GM11168 (cell line): Measurements from ENCODE around the gene HOXD12.

ENCODE experiments used
- in situ Hi-C: fragments of 300-500 bp; cut with MboI; formaldehyde crosslinking; loops from one replicate; pipeline ENCODE4 v1.12.0; 2022; ENCODE audit warnings: low sequenced_read_pairs; ENCODE audit not compliant: unreplicated experiment

The HOXD12 gene

DNA sequence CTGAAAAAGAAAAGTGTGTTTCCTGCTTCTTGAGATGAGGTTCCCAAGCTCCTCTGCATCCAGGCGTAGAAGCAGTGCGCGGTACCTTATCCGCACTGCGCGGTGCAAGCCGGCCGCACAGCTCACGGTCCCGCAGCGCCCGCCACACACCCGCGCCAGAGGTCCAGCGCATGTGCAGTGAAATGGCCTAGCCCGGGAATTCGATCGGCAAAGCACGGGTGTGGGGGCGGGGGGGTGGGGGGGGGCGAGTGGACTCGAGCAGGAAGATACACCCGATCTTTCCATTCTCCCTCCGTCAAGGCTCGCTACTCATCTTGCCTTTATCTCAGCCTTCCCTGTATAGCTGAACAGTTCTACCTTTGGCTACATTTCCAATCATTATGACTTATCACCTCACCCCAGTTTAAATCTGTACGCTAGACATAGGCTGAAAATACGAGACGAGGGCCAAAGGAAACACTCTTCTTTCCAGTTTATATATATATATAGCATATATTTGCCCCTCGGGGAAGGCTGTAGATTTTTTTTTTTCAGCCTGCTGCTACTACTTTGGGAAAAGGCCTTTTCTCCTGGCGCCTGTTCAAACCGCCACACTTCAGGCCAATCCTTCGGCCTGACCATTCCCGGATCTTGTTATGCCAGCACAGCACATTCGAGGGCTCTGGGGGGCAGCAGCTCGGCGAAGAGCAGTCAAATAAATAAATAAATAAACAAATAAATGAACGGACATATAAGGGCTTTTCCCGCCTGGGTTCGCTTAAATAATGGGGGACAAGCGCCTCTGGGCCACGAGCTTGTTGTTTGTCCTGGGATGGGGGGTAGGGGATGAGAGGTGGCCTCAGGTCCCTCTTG, 40.3 kb downstream of the HOXD12 start:
- in situ Hi-C loops = loop anchor here (5.0 to 25.0 kb wide), 3 partner anchors 312 to 672 kb away; no protein-coding TSS in a partner anchor

DNA sequence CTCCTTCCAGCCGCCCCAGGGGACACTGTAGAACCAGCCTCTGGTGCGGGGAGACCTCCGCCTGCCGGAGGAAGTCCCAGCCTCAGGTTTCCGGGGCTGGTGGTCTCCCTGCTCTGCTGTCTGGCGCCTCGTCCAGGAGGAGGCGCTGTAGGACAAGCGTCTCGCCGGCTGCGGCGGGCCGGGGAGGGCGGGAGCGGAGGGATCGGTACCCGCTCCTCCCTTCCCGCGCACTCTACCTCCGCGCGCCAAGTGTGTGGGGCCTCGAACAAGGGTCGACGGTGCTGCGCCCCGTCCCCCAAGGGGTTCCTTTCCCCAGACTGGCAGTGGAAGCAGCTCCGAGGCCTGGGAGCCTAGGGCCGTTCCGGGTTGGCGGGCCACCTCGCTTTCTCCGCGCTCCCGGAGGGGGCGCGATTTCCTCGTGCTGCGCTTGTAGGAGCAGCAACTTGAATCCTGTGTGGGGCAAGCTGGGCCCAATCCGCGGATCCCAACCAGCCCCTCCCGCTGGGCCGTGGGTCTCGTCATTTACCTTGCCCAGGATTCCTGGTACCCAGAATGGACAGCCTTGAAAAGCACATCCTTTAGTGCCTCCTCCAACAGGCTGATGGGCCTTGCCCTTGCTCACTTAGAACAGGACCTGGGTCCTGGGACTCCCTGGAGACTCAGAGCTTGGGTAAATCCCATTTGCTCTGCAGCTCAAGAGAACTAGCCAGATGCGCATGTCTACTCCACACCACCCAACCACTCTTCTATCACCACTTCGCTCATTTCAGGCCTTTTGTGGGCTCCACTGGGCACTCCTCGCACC, 41.1 kb downstream of the HOXD12 start:
- in situ Hi-C loops = loop anchor here (5.0 to 25.0 kb wide), 3 partner anchors 312 to 672 kb away; no protein-coding TSS in a partner anchor

DNA sequence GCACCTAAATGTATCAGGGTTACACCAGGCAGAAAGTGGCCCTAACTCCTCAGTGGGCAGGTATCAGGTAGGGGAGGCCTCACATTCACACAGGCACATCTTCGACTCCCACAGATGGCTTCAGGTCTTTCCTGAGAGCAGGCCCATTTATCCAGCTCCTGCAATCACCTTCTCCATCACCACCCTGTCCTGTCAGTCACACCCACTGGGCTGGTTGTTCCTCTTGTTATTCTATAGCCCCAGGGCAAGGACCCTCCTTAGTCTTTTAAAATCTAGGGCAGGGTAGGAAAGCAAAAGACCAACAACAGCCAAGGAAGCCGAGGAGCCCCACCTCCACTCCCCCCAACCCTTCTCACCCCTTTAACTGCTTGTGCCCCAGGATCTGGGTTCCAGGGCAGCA, 42.7 kb downstream of the HOXD12 start:
- in situ Hi-C loops = loop anchor here (5.0 to 25.0 kb wide), 3 partner anchors 310 to 670 kb away; no protein-coding TSS in a partner anchor

DNA sequence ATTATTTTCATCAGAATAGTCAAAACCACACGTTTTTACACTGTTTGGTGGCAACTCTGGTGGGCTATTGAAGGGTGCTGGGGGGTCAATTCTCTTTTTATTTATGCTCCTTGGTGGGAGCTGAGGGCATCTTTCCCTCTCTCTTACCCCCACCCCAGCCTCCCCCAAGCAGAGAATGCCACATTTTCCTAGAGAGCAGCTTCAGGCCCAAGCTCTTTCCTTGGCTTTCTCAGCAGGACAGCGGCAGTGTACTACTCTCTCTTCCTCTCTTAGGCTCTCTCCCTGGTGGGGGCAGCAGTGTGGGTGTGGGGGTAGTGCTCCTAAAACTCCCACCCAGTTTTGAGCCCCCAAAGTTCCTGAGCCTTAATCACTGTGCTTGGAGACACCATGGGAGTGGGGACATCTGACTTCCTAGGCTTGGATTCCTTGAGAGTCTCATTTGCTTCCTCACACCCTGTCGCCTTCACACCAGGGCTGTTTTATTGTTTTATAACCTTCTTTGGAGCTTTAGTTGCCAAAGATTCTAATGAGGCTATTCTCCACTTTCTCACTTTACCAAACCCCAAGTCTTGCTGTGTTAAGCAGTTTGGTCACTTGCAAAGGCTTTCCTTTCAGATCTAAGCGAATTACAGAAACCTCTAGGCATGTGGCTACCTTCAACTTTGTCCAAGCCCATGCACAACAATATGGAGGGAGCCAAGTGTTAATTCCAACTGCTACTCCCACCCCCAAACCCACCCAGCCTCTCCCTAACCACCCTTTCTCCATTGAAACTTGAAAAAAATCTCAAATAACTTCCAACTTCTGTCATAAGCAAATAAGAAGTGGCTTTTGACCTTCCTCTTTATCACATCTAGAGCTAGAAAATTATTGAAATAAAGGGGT, 45.7 kb downstream of the HOXD12 start:
- in situ Hi-C loops = loop anchor here (25.0 kb wide), 2 partner anchors 417 to 667 kb away; no protein-coding TSS in a partner anchor

GRCh38 chr2:176146101-176146500, 46.5 kb downstream of the HOXD12 start:
- in situ Hi-C loops = loop anchor here (25.0 kb wide), 2 partner anchors 416 to 666 kb away; no protein-coding TSS in a partner anchor

DNA sequence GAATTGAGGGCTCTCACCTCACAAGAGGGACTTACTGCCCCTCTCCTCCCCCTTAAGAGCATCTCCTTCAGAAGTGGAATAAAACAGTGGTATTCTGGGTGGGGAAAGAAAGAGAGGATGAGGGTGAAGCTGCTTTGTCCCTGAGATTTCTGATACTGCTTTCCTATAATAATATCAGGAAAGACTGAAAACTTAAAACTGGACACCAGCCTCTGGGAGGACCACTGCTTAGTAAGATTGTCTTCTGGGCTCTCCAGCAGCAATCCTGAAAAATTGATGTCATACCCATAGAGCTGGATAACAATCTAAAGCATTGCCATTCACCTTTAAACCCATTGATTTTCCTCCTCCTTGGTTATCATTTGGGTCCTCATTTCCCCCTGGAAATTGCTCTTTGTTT, 47.0 kb downstream of the HOXD12 start:
- in situ Hi-C loops = loop anchor here (25.0 kb wide), 2 partner anchors 416 to 666 kb away; no protein-coding TSS in a partner anchor

DNA sequence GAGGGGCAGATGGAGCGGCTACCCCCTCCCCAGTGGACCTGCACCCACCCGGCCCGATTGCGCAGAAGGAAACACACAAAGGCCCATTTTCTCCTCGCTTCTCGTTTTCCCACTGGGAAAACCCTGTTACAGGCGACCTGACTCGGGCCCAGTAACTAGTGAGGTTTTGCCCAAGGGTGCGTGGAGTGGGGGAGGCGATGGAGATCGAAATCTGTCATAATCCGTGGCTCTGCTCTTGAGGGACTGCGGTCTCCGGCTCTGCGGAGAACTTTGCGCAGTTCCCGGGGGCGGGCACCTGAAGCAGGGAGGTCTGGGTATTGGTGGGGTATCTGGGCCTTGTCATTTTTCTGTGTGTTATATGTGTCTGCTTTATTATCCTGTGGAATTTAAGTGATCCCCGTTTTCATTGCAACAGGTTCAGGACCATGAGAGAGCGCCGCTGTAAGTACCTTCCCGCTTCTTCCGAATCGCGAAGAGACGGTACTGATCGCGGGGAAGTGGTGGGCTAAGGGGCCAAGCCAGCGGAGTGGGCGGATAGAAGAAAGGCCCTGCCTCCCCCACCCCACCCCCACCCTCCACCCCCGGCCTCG, 47.7 kb downstream of the HOXD12 start:
- in situ Hi-C loops = loop anchor here (25.0 kb wide), 2 partner anchors 415 to 665 kb away; no protein-coding TSS in a partner anchor

GRCh38 chr2:176147800-176148496, 48.4 kb downstream of the HOXD12 start:
- in situ Hi-C loops = loop anchor here (25.0 kb wide), 2 partner anchors 414 to 664 kb away; no protein-coding TSS in a partner anchor

- in situ Hi-C loops = loop anchor here (25.0 kb wide), 2 partner anchors 413 to 663 kb away; no protein-coding TSS in a partner anchor
Observed at GRCh38 chr2:176148751-176149421, 49.3 kb downstream of the HOXD12 start.

DNA sequence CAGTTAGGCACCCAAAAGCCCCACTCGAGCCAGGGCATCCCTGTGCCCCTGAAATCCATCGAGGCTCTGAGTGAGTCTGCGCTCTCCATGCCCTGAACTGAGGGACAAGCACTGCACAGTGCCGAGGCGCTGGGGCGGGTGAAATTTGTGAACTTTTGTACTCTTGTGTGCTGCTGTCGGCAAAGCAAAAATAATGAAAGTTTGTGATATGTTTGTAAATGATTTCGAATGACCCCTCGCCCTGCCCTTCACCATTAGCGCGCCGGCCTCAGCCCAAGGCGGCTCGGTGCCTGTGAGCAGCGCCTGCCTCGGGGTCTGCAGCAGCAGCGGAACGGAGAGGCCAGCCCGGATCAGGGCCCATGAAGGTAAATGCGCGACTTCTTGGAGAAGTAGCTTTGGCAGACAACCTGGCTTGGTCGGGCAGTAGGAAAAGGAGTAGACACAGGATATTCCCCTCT, 49.9 kb downstream of the HOXD12 start:
- in situ Hi-C loops = loop anchor here (25.0 kb wide), 2 partner anchors 413 to 663 kb away; no protein-coding TSS in a partner anchor

DNA sequence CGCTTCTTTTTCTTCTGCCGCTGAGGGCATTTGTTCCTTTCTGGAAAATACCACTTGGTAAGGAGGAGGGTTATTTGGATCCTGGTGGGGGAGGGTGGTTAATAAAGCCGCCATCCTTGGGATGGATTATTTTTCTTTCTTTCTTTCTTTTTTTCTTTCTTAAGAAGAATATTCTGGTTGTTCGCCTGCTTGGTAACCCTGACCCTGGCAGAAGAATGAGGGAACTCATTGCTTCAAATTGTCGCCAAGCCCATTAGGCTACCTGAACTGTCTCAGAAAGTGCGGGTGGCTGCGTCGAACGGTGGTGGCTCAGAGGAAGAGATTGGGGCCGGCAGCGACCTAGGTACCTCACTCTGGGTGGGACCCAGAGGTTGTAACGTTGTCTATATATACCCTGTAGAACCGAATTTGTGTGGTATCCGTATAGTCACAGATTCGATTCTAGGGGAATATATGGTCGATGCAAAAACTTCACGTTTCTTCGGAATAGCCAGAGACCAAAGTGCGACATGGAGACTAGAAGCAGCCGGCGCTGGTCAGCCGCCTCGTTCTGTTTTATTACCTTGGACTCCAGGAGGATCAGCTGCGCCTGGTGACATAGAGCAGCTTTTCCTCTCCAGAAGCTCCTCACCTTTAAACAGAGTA, 50.5 kb downstream of the HOXD12 start:
- in situ Hi-C loops = loop anchor here (25.0 kb wide), 2 partner anchors 412 to 662 kb away; no protein-coding TSS in a partner anchor

- in situ Hi-C loops = no loop called here
Observed at GRCh38 chr2:176150584-176151441, 51.2 kb downstream of the HOXD12 start.

- in situ Hi-C loops = no loop called here
Observed at GRCh38 chr2:176151442-176152287, 52.1 kb downstream of the HOXD12 start, which contains the start of gene HOXD4. Gene HOXD4, plus strand, starts transcription at chr2:176151550. Its CDS starts 84 bp downstream, at chr2:176151634.
